MCF 10A (cell line): ENCODE measurements around the gene VEZF1. TPM values are rescaled to one million over a fixed set of nuclear protein-coding genes. Genes with fewer than 3 reads are reported as not detected.

Experiments used
- BruUV-seq: library from RNA; stranded (reverse); fragments of 400-500 nt; replicated peaks from 2 replicates; lab custom pipeline; 2021; lab: Mats Ljungman, UMichigan
- CTCF ChIA-PET: fragments of 300-600 bp; sonication (Branson Sonifier 250); formaldehyde crosslinking; extraction: SDS; loops from one replicate; lab custom pipeline; 2021; ENCODE audit warnings: antibody characterized with exemption, inconsistent platforms; lab: Yijun Ruan, JAX
- POLR2A ChIA-PET: fragments of 300-600, 350-650 bp; sonication (Branson Sonifier 250); formaldehyde crosslinking; extraction: SDS; loops from one replicate; lab custom pipeline; 2020; ENCODE audit warnings: antibody characterized with exemption, inconsistent platforms; lab: Yijun Ruan, JAX
- DNase-seq: peaks from one replicate; pipeline ENCODE4 v3.0.0-alpha.2; 2018; ENCODE audit not compliant: unreplicated experiment
- H3K27ac Mint-ChIP-seq: one replicate; pipeline ENCODE4 v1.8.0; 2022; ENCODE audit warnings: mild to moderate bottlenecking, low read depth, mixed read lengths; ENCODE audit not compliant: unreplicated experiment
- H3K27me3 Mint-ChIP-seq: one replicate; pipeline ENCODE4 v1.8.0; 2022; ENCODE audit warnings: mixed read lengths; ENCODE audit not compliant: insufficient read depth, unreplicated experiment
- H3K36me3 Mint-ChIP-seq: one replicate; pipeline ENCODE4 v1.8.0; 2022; ENCODE audit warnings: mild to moderate bottlenecking, moderate library complexity, mixed read lengths; ENCODE audit not compliant: insufficient read depth, unreplicated experiment
- H3K4me1 Mint-ChIP-seq: one replicate; pipeline ENCODE4 v1.8.0; 2022; ENCODE audit warnings: mixed read lengths; ENCODE audit not compliant: insufficient read depth, unreplicated experiment
- H3K4me3 Mint-ChIP-seq: one replicate; pipeline ENCODE4 v1.8.0; 2022; ENCODE audit warnings: mild to moderate bottlenecking, moderate library complexity, mixed read lengths; ENCODE audit not compliant: unreplicated experiment
- H3K9me3 Mint-ChIP-seq: one replicate; pipeline ENCODE4 v1.8.0; 2022; ENCODE audit warnings: mixed read lengths; ENCODE audit not compliant: unreplicated experiment
- CTCF ChIP-seq: fragments of 200-600 bp; IDR thresholded peaks from one replicate; pipeline ENCODE4 v1.8.0; 2022; ENCODE audit warnings: antibody characterized with exemption, mild to moderate bottlenecking; ENCODE audit not compliant: unreplicated experiment
- intact Hi-C: fragments of 100-400 bp; cut with micrococcal nuclease; formaldehyde crosslinking; loops from 2 replicates; pipeline ENCODE4 v1.14.1; 2022
- total RNA-seq: library from RNA; stranded (reverse); gene quantifications from 2 replicates; pipeline ENCODE4 v1.2.3, GENCODE V29; 2022

VEZF1 gene
- total RNA-seq, 1 experiment from 2014 or later = 66.8 TPM

- peak overlapping the region; percentile 68 for H3K4me3 Mint-ChIP-seq
- POLR2A ChIA-PET = interaction anchor here (0.8 to 10.2 kb wide), 19 partner anchors 10 to 98 kb away, joined by 3 to 102 read pairs (median 6); partner anchors contain the start of genes MRPS23 and SRSF1
- DNase-seq = no peak
- H3K4me1 Mint-ChIP-seq = peaks cover 46% of the 10 kb centered on the region
- H3K27me3 Mint-ChIP-seq = no peaks in the 10 kb centered on the region
- intact Hi-C loops = no loop called here
- CTCF ChIA-PET = interaction anchor here (0.6 to 7.0 kb wide), 27 partner anchors 9 to 167 kb away, joined by 3 to 73 read pairs (median 6); partner anchors contain the start of genes CUEDC1, MRPS23 and SRSF1
- no peaks in the 10 kb centered on the region for H3K36me3 Mint-ChIP-seq
- no peak for TF ChIP-seq CTCF
- H3K9me3 Mint-ChIP-seq = no peaks in the 10 kb centered on the region
- BruUV-seq = no TSS peak
- peak overlapping the region; percentile 49 for H3K27ac Mint-ChIP-seq
These were observed 40.7 kb downstream of the VEZF1 start for GRCh38 chr17:57947369-57947768.

GRCh38 chr17:57946798-57947358 is 41.2 kb downstream of the VEZF1 start:
- Mint-ChIP-seq H3K4me3 (peak overlapping the region; percentile 68), H3K4me1 (peaks cover 46% of the 10 kb centered on the region), H3K27ac (peak overlapping the region; percentile 49), H3K9me3 (no peaks in the 10 kb centered on the region), H3K27me3 (no peaks in the 10 kb centered on the region), H3K36me3 (no peaks in the 10 kb centered on the region)
- DNase-seq = peak; percentile 56
- no peak for TF ChIP-seq CTCF
- intact Hi-C loops = no loop called here
- no TSS peak for BruUV-seq
- ChIA-PET POLR2A (interaction anchor here (1.0 to 10.2 kb wide), 19 partner anchors 9 to 97 kb away, joined by 3 to 102 read pairs (median 6); partner anchors contain the start of genes MRPS23 and SRSF1), CTCF (interaction anchor here (0.5 to 7.0 kb wide), 31 partner anchors 9 to 168 kb away, joined by 3 to 73 read pairs (median 6); partner anchors contain the start of genes CUEDC1, MRPS23 and SRSF1)

GRCh38 chr17:57945996-57946797 is 41.9 kb downstream of the VEZF1 start:
- Mint-ChIP-seq H3K36me3 (no peaks in the 10 kb centered on the region), H3K9me3 (no peaks in the 10 kb centered on the region), H3K27ac (peak overlapping the region; percentile 49), H3K4me1 (peaks cover 46% of the 10 kb centered on the region), H3K4me3 (peak overlapping the region; percentile 68), H3K27me3 (no peaks in the 10 kb centered on the region)
- CTCF ChIA-PET = interaction anchor here (0.5 to 7.0 kb wide), 27 partner anchors 10 to 1136 kb away, joined by 3 to 73 read pairs (median 5); partner anchors contain the start of genes CUEDC1 and MRPS23
- TF ChIP-seq CTCF = no peak
- DNase-seq = peak; percentile 42
- intact Hi-C loops = no loop called here
- POLR2A ChIA-PET = interaction anchor here (0.6 to 10.2 kb wide), 19 partner anchors 9 to 96 kb away, joined by 3 to 102 read pairs (median 6); partner anchors contain the start of gene MRPS23
- no TSS peak for BruUV-seq

- Mint-ChIP-seq H3K4me3 (no peak overlapping the region), H3K4me1 (peaks cover 52% of the 10 kb centered on the region), H3K36me3 (no peaks in the 10 kb centered on the region), H3K27ac (no peak overlapping the region), H3K9me3 (no peaks in the 10 kb centered on the region), H3K27me3 (no peaks in the 10 kb centered on the region)
- ChIA-PET POLR2A (interaction anchor here (0.8 to 10.2 kb wide), 4 partner anchors 41 to 91 kb away, joined by 3 to 102 read pairs (median 24); no protein-coding TSS in a partner anchor), CTCF (interaction anchor here (1.0 to 7.0 kb wide), 8 partner anchors 9 to 86 kb away, joined by 3 to 73 read pairs (median 20); no protein-coding TSS in a partner anchor)
- no TSS peak for BruUV-seq
- no peak for DNase-seq
- TF ChIP-seq CTCF = no peak
- intact Hi-C loops = no loop called here
These were observed 43.1 kb downstream of the VEZF1 start for GRCh38 chr17:57944908-57945307.
